Right ventricle myocardium inferior (tissue), 1 donor: ENCODE results near the gene PLSCR2. TPM values are rescaled to one million over a fixed set of nuclear protein-coding genes. Genes with fewer than 3 reads are reported as not detected.
A peak's percentile ranks its signal among the peaks of the same experiment; 100 is the strongest.
"Not testable (repeated sequence)": the region's sequence is repeated elsewhere in the genome, so short reads cannot be mapped to it uniquely, and the experiment has no call there.

Experiments
- ATAC-seq: fragments of 200-7000 bp; cut with Tn5 transposase; one replicate; pipeline ENCODE4 v1.9.1; 2020; ENCODE audit warnings: mild to moderate bottlenecking, moderate library complexity
- DNase-seq: peaks from one replicate; pipeline ENCODE4 v3.0.0; 2021; ENCODE audit errors: missing footprints
- intact Hi-C: fragments of 100-400 bp; cut with DNase I; formaldehyde crosslinking; loops from one replicate; pipeline ENCODE4 v1.11.0; 2022
- total RNA-seq: library from RNA; stranded (reverse); fragmentation: NEBNext Ultra II Directional; extraction: Animal tissue kit (Norgen Biotek cat#: 25700); gene quantifications from one replicate; pipeline ENCODE4 v1.2.1, GENCODE V29; 2021
- donor health status: DM: no; HTN: yes; CAD: no; lungs with severe emphysema.

Gene PLSCR2
- total RNA-seq, 1 donor from 2014 or later, result not detected

GRCh38 chr3:146440310-146440709 is 29.1 kb downstream of the PLSCR2 start:
- intact Hi-C loops, ATAC-seq: not testable (repeated sequence)
- DNase-seq, result peak; percentile 57

GRCh38 chr3:146432066-146432465 is 37.3 kb downstream of the PLSCR2 start:
- ATAC-seq (no peak), DNase-seq (no peak)
- intact Hi-C loops, result no loop called here

GRCh38 chr3:146431240-146431639 is 38.1 kb downstream of the PLSCR2 start:
- ATAC-seq, result no peak
- intact Hi-C loops, result no loop called here

GRCh38 chr3:146425341-146425740 is 44.0 kb downstream of the PLSCR2 start:
- DNase-seq (no peak), ATAC-seq (no peak)
- intact Hi-C loops, result no loop called here

More at GRCh38 chr3:146431240-146431639, 38.1 kb downstream of the PLSCR2 start:
- DNase-seq, result no peak

- DNase-seq (no peak), ATAC-seq (no peak)
- intact Hi-C loops, result no loop called here
These were observed 47.3 kb downstream of the PLSCR2 start for GRCh38 chr3:146421819-146422759.

- intact Hi-C loops, result no loop called here
- ATAC-seq, result no peak
- no peak for DNase-seq
These were observed 53.0 kb downstream of the PLSCR2 start for GRCh38 chr3:146416366-146416765.

GRCh38 chr3:146414010-146414409 is 55.4 kb downstream of the PLSCR2 start:
- ATAC-seq (no peak), DNase-seq (no peak)
- intact Hi-C loops, result no loop called here

GRCh38 chr3:146412711-146413110 is 56.6 kb downstream of the PLSCR2 start:
- intact Hi-C loops, DNase-seq, ATAC-seq: not testable (repeated sequence)

GRCh38 chr3:146407956-146408355 is 61.4 kb downstream of the PLSCR2 start:
- DNase-seq, result no peak
- ATAC-seq, result no peak
- intact Hi-C loops, result no loop called here

GRCh38 chr3:146404436-146404835 is 64.9 kb downstream of the PLSCR2 start:
- ATAC-seq, result no peak
- intact Hi-C loops, result no loop called here
- DNase-seq, result no peak

GRCh38 chr3:146403792-146404191 is 65.6 kb downstream of the PLSCR2 start:
- DNase-seq, result no peak
- no peak for ATAC-seq
- intact Hi-C loops, result no loop called here

- intact Hi-C loops, result no loop called here
- ATAC-seq (no peak), DNase-seq (no peak)
These were observed 72.6 kb downstream of the PLSCR2 start for GRCh38 chr3:146396792-146397191.

- DNase-seq (no peak), ATAC-seq (no peak)
- intact Hi-C loops, result no loop called here
These were observed 74.2 kb downstream of the PLSCR2 start for GRCh38 chr3:146395164-146395563.

GRCh38 chr3:146390957-146391356 is 78.4 kb downstream of the PLSCR2 start:
- intact Hi-C loops, result no loop called here
- peak; percentile 97 for ATAC-seq
- no peak for DNase-seq

- no peak for ATAC-seq
- intact Hi-C loops, result no loop called here
- DNase-seq, result no peak
These were observed 79.2 kb downstream of the PLSCR2 start for GRCh38 chr3:146390006-146390772.

GRCh38 chr3:146387566-146387965 is 81.8 kb downstream of the PLSCR2 start:
- ATAC-seq (no peak), DNase-seq (no peak)
- intact Hi-C loops, result no loop called here

- DNase-seq, result no peak
- intact Hi-C loops, result no loop called here
These were observed 82.4 kb downstream of the PLSCR2 start for GRCh38 chr3:146386936-146387335.

GRCh38 chr3:146384786-146385185 is 84.6 kb downstream of the PLSCR2 start:
- DNase-seq (no peak), ATAC-seq (no peak)
- intact Hi-C loops, result no loop called here

More at GRCh38 chr3:146386936-146387335, 82.4 kb downstream of the PLSCR2 start:
- no peak for ATAC-seq
